GM12865 (cell line): Measurements from ENCODE around the gene DIDO1.
"Not testable (repeated sequence)": the region's sequence is repeated elsewhere in the genome, so short reads cannot be mapped to it uniquely, and the experiment has no call there.

Experiments
- DNase-seq: peaks from one replicate; pipeline ENCODE4 v3.0.0; 2010; ENCODE audit warnings: low read depth
- H3K4me3 ChIP-seq: 2 replicates; pipeline ENCODE4 v1.5.1; 2011; ENCODE audit warnings: mild to moderate bottlenecking, low read depth, low read length, control low read depth
- TF ChIP-seq, protein P1 (sequence below): IDR thresholded peaks from 2 replicates; pipeline ENCODE4 v1.5.1; 2011; ENCODE audit warnings: low read length, control low read depth, low read depth, inconsistent platforms; ENCODE audit not compliant: insufficient read depth; ENCODE audit errors: missing control alignments

Gene DIDO1

GRCh38 chr20:62875419-62876361 is 50.6 kb downstream of the DIDO1 start:
- DNase-seq: no peak
- no peak overlapping the region for H3K4me3 ChIP-seq
- TF ChIP-seq, protein P1, sequence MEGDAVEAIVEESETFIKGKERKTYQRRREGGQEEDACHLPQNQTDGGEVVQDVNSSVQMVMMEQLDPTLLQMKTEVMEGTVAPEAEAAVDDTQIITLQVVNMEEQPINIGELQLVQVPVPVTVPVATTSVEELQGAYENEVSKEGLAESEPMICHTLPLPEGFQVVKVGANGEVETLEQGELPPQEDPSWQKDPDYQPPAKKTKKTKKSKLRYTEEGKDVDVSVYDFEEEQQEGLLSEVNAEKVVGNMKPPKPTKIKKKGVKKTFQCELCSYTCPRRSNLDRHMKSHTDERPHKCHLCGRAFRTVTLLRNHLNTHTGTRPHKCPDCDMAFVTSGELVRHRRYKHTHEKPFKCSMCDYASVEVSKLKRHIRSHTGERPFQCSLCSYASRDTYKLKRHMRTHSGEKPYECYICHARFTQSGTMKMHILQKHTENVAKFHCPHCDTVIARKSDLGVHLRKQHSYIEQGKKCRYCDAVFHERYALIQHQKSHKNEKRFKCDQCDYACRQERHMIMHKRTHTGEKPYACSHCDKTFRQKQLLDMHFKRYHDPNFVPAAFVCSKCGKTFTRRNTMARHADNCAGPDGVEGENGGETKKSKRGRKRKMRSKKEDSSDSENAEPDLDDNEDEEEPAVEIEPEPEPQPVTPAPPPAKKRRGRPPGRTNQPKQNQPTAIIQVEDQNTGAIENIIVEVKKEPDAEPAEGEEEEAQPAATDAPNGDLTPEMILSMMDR: no peak

- H3K4me3 ChIP-seq: no peak overlapping the region
- DNase-seq: no peak
- TF ChIP-seq, protein P1: no peak
Observed at GRCh38 chr20:62874964-62875344, 51.4 kb downstream of the DIDO1 start.

DNA sequence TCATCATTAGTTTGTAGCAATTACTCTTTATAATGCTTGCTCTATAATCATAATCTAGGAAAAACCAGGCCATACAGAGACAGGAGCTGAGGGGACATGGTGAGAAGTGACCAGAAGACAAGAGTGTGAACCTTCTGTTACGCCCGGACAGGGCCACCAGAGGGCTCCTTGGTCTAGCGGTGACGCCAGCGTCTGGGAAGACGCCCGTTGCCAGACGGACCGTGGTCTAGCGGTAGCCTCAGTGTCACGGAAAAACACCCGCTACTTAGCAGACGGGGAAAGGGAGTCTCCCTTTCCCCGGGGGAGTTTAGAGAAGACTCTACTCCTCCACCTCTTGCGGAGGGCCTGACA is 52.6 kb downstream of the DIDO1 start:
- DNase-seq: peak; percentile 49

DNA sequence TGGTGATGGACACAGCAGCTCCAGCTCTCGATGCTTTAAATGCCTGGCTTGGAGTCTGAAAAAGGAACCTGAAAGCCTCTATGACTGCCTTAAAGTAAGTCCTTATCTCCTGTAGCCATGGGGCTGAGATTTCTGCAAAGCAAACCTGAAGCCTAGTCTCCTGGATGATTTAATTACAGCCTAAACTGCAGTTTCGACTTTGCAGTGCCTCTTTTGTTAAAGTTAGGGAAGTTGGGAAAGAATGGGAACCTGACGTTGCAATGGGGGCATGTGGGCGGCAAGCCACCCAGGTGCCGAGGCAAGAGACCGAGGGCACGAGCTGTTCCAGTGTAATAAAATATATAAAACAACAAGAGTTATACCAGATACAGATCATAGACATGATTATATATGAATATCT is 53.0 kb downstream of the DIDO1 start:
- H3K4me3 ChIP-seq: no peak overlapping the region
- no peak for DNase-seq
- TF ChIP-seq, protein P1: no peak

More for the DNA sequence above, 52.6 kb downstream of the DIDO1 start:
- not testable (repeated sequence) for H3K4me3 ChIP-seq
- TF ChIP-seq, protein P1: peak; percentile 36

GRCh38 chr20:62872862-62873261 is 53.4 kb downstream of the DIDO1 start:
- no peak overlapping the region for H3K4me3 ChIP-seq

DNA sequence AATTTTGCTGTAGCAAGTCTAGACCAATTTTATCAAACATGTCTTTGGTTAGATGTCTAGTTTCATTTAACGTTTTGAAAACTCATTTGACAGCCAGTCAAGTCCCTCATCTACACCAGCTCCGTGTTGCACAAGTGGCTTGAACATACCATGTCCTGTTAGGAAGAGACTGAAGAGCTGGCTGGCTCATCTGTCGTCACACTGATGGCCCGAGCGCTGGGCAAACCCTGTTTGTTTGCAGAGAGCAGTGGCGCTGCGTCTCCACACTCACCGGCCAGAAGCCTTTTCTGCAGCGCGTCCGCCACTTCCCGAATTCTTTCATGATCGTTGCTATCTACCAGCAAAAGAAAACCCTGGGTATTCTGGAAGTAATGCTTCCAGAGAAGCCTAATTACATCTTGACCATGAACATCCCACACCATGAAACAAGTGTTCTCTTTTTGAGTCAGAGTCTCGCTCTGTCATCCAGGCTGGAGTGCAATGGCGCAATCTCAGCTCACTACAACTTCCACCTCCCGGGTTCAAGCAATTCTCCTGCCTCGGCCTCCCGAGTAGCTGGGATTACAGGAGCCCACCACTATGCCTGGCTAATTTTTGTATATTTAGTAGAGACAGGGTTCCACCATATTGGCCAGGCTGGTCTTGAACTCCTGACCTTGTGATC is 54.0 kb downstream of the DIDO1 start:
- TF ChIP-seq, protein P1: no peak
- DNase-seq: no peak
- no peak overlapping the region for H3K4me3 ChIP-seq

More at GRCh38 chr20:62872862-62873261, 53.4 kb downstream of the DIDO1 start:
- TF ChIP-seq, protein P1: no peak
- no peak for DNase-seq
